ENCODE data around the gene PPP1R36.
"Not testable (repeated sequence)": the region's sequence is repeated elsewhere in the genome, so short reads cannot be mapped to it uniquely, and the experiment has no call there.

PPP1R36 gene

GRCh38 chr14:64541261-64541971 lies 8.3 kb upstream of the PPP1R36 start:
- Mint-ChIP-seq H3K4me3 (peak overlapping the region; percentile 97), H3K4me1 (ENCODE audit: low read depth) (peaks cover 33% of the 10 kb centered on the region), H3K9me3 (ENCODE audit: low read depth) (no peaks in the 10 kb centered on the region), H3K36me3 (no peaks in the 10 kb centered on the region), H3K27me3 (peaks cover 1% of the 10 kb centered on the region), H3K27ac (peak overlapping the region; percentile 3)

- no peaks in the 10 kb centered on the region for H3K9me3 Mint-ChIP-seq (ENCODE audit: low read depth)
- H3K4me1 Mint-ChIP-seq (ENCODE audit: low read depth): peaks cover 33% of the 10 kb centered on the region
- H3K4me3 Mint-ChIP-seq: peak overlapping the region; percentile 97
- no peaks in the 10 kb centered on the region for H3K36me3 Mint-ChIP-seq
- peaks cover 1% of the 10 kb centered on the region for H3K27me3 Mint-ChIP-seq
- peak overlapping the region; percentile 3 for H3K27ac Mint-ChIP-seq
Measured at GRCh38 chr14:64541972-64542835, 7.6 kb upstream of the PPP1R36 start.

GRCh38 chr14:64542836-64543201 lies 6.9 kb upstream of the PPP1R36 start:
- no peaks in the 10 kb centered on the region for H3K36me3 Mint-ChIP-seq

GRCh38 chr14:64544607-64545312 lies 5.0 kb upstream of the PPP1R36 start:
- no peaks in the 10 kb centered on the region for H3K27me3 Mint-ChIP-seq
- H3K4me1 Mint-ChIP-seq (ENCODE audit: low read depth): peaks cover 35% of the 10 kb centered on the region
- no peaks in the 10 kb centered on the region for H3K36me3 Mint-ChIP-seq
- H3K27ac Mint-ChIP-seq: no peak overlapping the region
- H3K4me3 Mint-ChIP-seq: no peak overlapping the region
- no peaks in the 10 kb centered on the region for H3K9me3 Mint-ChIP-seq (ENCODE audit: low read depth)

More at GRCh38 chr14:64542836-64543201, 6.9 kb upstream of the PPP1R36 start:
- Mint-ChIP-seq H3K4me3 (peak overlapping the region; percentile 97), H3K27me3 (peaks cover 1% of the 10 kb centered on the region), H3K27ac (no peak overlapping the region), H3K4me1 (ENCODE audit: low read depth) (peaks cover 33% of the 10 kb centered on the region), H3K9me3 (ENCODE audit: low read depth) (no peaks in the 10 kb centered on the region)

- H3K4me1 Mint-ChIP-seq (ENCODE audit: low read depth): peaks cover 16% of the 10 kb centered on the region
- no peaks in the 10 kb centered on the region for H3K9me3 Mint-ChIP-seq (ENCODE audit: low read depth)
- no peak overlapping the region for H3K27ac Mint-ChIP-seq
- no peaks in the 10 kb centered on the region for H3K36me3 Mint-ChIP-seq
- no peaks in the 10 kb centered on the region for H3K27me3 Mint-ChIP-seq
- H3K4me3 Mint-ChIP-seq: peak overlapping the region; percentile 67
Measured at GRCh38 chr14:64549016-64549415, 745 bp upstream of the PPP1R36 start.

GRCh38 chr14:64550621-64551333 lies 1.0 kb downstream of the PPP1R36 start:
- H3K27me3 Mint-ChIP-seq: no peaks in the 10 kb centered on the region
- no peak overlapping the region for H3K27ac Mint-ChIP-seq
- no peaks in the 10 kb centered on the region for H3K36me3 Mint-ChIP-seq
- H3K4me3 Mint-ChIP-seq: peak overlapping the region; percentile 75
- H3K4me1 Mint-ChIP-seq (ENCODE audit: low read depth): peaks cover 16% of the 10 kb centered on the region
- H3K9me3 Mint-ChIP-seq (ENCODE audit: low read depth): no peaks in the 10 kb centered on the region

- no peak overlapping the region for H3K27ac Mint-ChIP-seq
- no peaks in the 10 kb centered on the region for H3K27me3 Mint-ChIP-seq
- H3K4me1 Mint-ChIP-seq (ENCODE audit: low read depth): peaks cover 7% of the 10 kb centered on the region
- no peaks in the 10 kb centered on the region for H3K9me3 Mint-ChIP-seq (ENCODE audit: low read depth)
- H3K4me3 Mint-ChIP-seq: no peak overlapping the region
- no peaks in the 10 kb centered on the region for H3K36me3 Mint-ChIP-seq
Measured at GRCh38 chr14:64554556-64554955, 4.8 kb downstream of the PPP1R36 start.

GRCh38 chr14:64556526-64556925 lies 6.8 kb downstream of the PPP1R36 start:
- Mint-ChIP-seq H3K4me1 (ENCODE audit: low read depth) (peaks cover 8% of the 10 kb centered on the region), H3K9me3 (ENCODE audit: low read depth) (no peaks in the 10 kb centered on the region), H3K27ac (no peak overlapping the region), H3K4me3 (no peak overlapping the region), H3K36me3 (no peaks in the 10 kb centered on the region), H3K27me3 (no peaks in the 10 kb centered on the region)

- not testable (repeated sequence) for H3K9me3 Mint-ChIP-seq (ENCODE audit: low read depth); H3K36me3 Mint-ChIP-seq; H3K4me1 Mint-ChIP-seq (ENCODE audit: low read depth); H3K27ac Mint-ChIP-seq; H3K4me3 Mint-ChIP-seq; H3K27me3 Mint-ChIP-seq
Measured at GRCh38 chr14:64558216-64558615, 8.5 kb downstream of the PPP1R36 start.

- Mint-ChIP-seq H3K4me3 (no peak overlapping the region), H3K36me3 (no peaks in the 10 kb centered on the region), H3K27ac (no peak overlapping the region), H3K27me3 (no peaks in the 10 kb centered on the region), H3K4me1 (ENCODE audit: low read depth) (peaks cover 8% of the 10 kb centered on the region), H3K9me3 (ENCODE audit: low read depth) (no peaks in the 10 kb centered on the region)
Measured at GRCh38 chr14:64561631-64562030, 11.9 kb downstream of the PPP1R36 start.

- no peak overlapping the region for H3K27ac Mint-ChIP-seq
- H3K27me3 Mint-ChIP-seq: no peaks in the 10 kb centered on the region
- H3K4me3 Mint-ChIP-seq: no peak overlapping the region
- H3K36me3 Mint-ChIP-seq: no peaks in the 10 kb centered on the region
- H3K4me1 Mint-ChIP-seq (ENCODE audit: low read depth): peaks cover 8% of the 10 kb centered on the region
- H3K9me3 Mint-ChIP-seq (ENCODE audit: low read depth): no peaks in the 10 kb centered on the region
Measured at GRCh38 chr14:64562436-64562835, 12.7 kb downstream of the PPP1R36 start.

- H3K4me1 Mint-ChIP-seq (ENCODE audit: low read depth): peaks cover 8% of the 10 kb centered on the region
Measured at GRCh38 chr14:64563696-64564095, 13.9 kb downstream of the PPP1R36 start.

GRCh38 chr14:64566651-64567122 lies 16.9 kb downstream of the PPP1R36 start:
- Mint-ChIP-seq H3K4me1 (ENCODE audit: low read depth) (no peaks in the 10 kb centered on the region), H3K27ac (no peak overlapping the region), H3K4me3 (no peak overlapping the region), H3K27me3 (no peaks in the 10 kb centered on the region), H3K9me3 (ENCODE audit: low read depth) (no peaks in the 10 kb centered on the region), H3K36me3 (no peaks in the 10 kb centered on the region)

More at GRCh38 chr14:64563696-64564095, 13.9 kb downstream of the PPP1R36 start:
- H3K27me3 Mint-ChIP-seq: no peaks in the 10 kb centered on the region
- H3K27ac Mint-ChIP-seq: no peak overlapping the region
- H3K9me3 Mint-ChIP-seq (ENCODE audit: low read depth): no peaks in the 10 kb centered on the region
- H3K4me3 Mint-ChIP-seq: no peak overlapping the region
- H3K36me3 Mint-ChIP-seq: no peaks in the 10 kb centered on the region

- no peak overlapping the region for H3K27ac Mint-ChIP-seq
- no peaks in the 10 kb centered on the region for H3K36me3 Mint-ChIP-seq
- H3K9me3 Mint-ChIP-seq (ENCODE audit: low read depth): no peaks in the 10 kb centered on the region
- H3K4me1 Mint-ChIP-seq (ENCODE audit: low read depth): no peaks in the 10 kb centered on the region
- no peak overlapping the region for H3K4me3 Mint-ChIP-seq
- no peaks in the 10 kb centered on the region for H3K27me3 Mint-ChIP-seq
Measured at GRCh38 chr14:64569138-64569631, 19.4 kb downstream of the PPP1R36 start.

Measured in activated naive CD8-positive, alpha-beta T cell (primary cell).